Caki2 (cell line): ENCODE measurements around the gene PIP5K1B. TPM values are rescaled to one million over a fixed set of nuclear protein-coding genes. Genes with fewer than 3 reads are reported as not detected.

Source experiments
- DNase-seq: peaks from one replicate; pipeline ENCODE4 v3.0.0-alpha.2; 2015; ENCODE audit warnings: low read depth
- in situ Hi-C: cut with HindIII; loops from 2 replicates; pipeline ENCODE4 v1.10.0; 2016; ENCODE audit warnings: low sequenced_read_pairs, low pct_unique_long_range_greater_than_20kb, mixed read lengths
- total RNA-seq: library from RNA; depleted of rRNA; stranded (reverse); fragments of >200 nt; shearing (Covaris generic); gene quantifications from 2 replicates; pipeline ENCODE4 v1.2.3, GENCODE V29; 2014; ENCODE audit warnings: low replicate concordance

Gene PIP5K1B
- total RNA-seq, 1 experiment from 2014 or later: not detected

GRCh38 chr9:68912561-68912960 lies 207.5 kb downstream of the PIP5K1B start:
- no peak for DNase-seq
- in situ Hi-C loops: no loop called here

GRCh38 chr9:68913054-68913453 lies 208.0 kb downstream of the PIP5K1B start:
- in situ Hi-C loops: no loop called here
- DNase-seq: no peak

GRCh38 chr9:68914751-68915150 lies 209.7 kb downstream of the PIP5K1B start:
- in situ Hi-C loops: no loop called here
- no peak for DNase-seq

DNA sequence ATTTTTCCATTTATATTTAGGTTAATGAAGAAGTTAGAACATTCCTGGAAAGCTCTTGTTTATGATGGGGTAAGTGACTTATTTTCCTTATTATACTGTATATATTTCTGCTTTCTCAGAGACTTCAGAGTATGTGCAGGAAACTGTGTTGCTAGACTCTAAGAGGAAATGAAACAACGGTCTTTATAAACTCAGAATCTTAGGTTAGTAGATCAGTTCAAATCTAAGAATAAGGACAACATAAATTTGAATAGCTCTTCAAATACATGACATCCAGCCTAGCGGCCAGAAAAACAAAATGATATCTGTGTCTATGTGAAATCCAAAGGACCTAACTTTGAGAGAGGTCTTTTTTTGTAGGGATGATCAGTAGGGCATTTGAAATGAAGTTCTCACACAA lies 214.6 kb downstream of the PIP5K1B start:
- no peak for DNase-seq
- in situ Hi-C loops: no loop called here

DNA sequence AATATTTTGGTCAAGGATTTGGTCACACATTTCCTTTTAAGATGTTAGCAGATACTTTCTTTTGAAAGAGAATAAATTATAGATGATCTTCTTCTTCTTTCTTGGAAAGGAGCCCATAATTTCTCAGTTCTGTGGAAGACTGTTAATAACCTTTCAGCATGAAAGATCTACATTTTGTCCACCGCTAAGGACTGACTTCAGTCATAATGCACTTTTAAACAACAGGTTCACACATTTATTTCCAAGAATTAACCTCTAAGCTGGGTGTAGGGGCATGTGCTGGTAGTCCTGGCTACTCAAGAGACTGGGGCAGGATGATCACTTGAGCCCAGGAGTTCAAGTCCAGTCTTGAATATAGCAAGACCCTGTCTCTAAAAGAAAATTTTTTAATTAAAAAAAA lies 215.9 kb downstream of the PIP5K1B start:
- DNase-seq: no peak
- in situ Hi-C loops: no loop called here

DNA sequence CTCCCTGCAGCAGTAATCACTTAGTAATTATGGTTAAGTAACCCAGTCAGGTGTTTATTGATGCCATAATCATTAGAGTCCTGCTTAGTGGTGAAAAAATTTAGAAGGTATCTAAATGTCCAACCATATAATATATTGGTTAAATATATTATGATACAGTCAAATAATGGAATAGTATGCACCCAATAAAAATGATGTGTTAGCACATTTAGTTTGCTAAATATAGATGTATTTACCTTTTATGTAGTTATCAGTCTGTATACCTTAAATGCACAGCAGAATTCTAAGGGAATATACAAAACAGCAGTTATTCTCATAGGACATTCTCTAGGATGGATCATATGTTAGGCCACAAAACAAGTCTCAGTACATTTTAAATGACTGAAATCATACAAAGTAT lies 218.4 kb downstream of the PIP5K1B start:
- in situ Hi-C loops: no loop called here
- no peak for DNase-seq

DNA sequence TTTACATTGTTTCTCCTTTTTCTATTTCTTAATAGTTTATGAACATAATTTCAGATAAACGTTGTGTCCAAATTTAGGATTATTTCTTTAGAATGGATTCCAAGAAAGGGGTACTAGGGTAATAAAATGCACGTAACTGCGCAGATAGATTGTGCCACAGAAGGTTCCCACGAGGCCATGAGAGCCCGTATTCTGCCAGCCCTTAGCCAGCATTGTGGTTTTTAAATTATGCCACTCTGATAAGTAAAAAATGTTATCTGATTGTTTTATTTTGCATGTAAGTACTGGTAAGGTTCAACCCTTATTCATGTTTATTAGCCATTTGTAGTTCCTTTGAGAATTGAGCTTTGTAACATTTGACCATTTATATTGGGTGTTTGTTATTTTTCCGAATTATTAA lies 220.1 kb downstream of the PIP5K1B start:
- in situ Hi-C loops: no loop called here
- no peak for DNase-seq

DNA sequence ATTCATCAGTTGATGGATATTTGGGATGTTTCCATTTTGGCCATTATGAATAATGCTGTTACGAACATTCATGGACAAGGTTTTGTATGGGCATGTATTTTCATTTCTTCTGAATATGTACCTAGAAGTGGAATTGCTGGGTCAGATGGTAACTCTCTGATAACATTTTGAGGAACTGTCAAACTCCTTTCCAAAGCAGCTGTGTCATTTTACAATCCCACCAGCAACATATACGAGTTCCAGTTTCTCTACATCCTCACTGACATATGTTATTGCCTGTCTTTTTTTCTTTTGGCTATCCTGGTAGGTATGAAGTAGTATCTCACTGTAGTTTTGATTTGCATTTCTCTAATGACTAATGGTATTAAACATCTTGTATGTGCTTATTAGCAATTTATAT lies 222.1 kb downstream of the PIP5K1B start:
- no peak for DNase-seq
- in situ Hi-C loops: no loop called here

- in situ Hi-C loops: no loop called here
- DNase-seq: no peak
Observed at GRCh38 chr9:68931821-68932220, 226.8 kb downstream of the PIP5K1B start.

DNA sequence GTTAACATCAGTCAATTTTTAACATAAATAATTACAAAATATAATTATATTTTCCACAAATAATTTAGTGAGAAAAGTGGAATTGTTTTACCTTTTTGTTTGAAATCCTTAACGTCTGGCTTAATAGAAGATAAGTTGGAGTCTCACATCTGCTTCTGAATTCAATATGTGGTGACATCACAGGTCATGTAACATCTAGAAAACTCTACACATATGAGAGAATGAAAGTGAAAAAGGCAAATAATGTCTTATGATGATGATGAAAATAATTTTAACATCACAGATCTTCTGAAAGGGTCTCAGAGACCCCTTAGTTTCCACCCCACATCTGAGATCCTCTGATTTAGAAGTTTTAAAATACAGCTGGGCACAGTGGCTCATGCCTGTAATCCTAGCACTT lies 227.4 kb downstream of the PIP5K1B start:
- in situ Hi-C loops: no loop called here

DNA sequence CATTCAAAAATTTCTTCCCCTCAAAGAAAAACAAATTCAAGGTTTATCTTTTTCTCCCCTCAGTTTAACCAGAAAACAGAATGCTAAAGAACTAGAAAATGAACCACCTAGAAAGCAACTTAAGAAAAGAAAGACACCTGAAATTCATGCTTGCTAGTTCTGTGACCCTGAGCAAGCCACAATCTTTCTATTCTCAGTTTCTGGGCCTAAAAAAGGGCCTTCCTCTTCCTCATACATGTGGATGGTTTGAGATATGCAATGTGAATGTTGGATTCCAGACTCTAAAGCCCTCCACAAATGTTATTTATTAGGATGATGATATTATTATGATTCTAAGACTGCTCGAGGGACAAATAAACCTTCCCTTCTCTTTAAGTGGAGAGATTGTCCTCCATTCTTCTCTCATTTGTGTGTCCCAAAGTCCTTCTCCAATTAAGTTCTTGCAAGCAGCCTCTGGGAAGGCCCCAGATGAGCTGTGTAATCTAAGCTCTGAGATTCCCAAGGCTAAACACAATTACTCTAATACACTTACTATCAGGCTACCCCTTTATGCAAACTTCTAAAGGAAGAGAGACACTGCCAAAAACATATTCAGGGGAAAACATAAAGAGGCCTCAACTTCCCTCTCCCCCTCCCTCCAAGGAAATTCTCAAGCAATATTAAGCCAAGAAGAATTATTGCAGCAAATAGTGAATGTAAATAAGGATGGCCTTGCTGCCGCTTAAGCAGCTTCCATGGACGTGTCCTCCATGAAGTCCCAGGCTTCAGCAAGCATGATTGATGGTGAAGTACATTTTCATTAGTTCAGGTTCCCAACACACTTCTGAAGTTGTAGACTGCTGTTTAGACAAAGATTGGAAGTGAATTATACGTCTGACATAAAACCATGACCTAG lies 228.6 kb downstream of the PIP5K1B start:
- in situ Hi-C loops: no loop called here
- no peak for DNase-seq

More for the DNA sequence above, 227.4 kb downstream of the PIP5K1B start:
- no peak for DNase-seq

GRCh38 chr9:68934329-68934644 lies 229.2 kb downstream of the PIP5K1B start:
- in situ Hi-C loops: no loop called here
- no peak for DNase-seq

DNA sequence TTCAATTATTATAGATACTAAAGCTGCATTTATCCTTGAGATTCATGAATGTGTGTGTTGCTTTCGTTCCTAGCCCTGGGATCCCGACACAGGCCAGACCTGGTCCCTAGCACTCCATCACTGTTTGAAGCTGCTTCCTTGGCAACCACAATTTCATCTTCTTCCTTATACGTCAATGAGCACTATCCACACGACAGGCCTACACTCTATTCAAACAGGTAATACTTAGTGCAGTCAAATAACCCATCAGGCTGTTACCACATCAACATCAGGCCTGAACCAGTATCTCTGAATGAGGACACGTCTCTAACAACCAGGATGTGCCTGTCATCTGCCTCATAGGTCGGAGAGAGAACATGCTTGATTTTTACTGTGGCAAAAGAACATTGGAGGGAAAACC lies 235.5 kb downstream of the PIP5K1B start:
- in situ Hi-C loops: no loop called here
- no peak for DNase-seq

GRCh38 chr9:68941780-68942459 lies 236.9 kb downstream of the PIP5K1B start:
- in situ Hi-C loops: no loop called here
- no peak for DNase-seq

GRCh38 chr9:68942790-68943189 lies 237.8 kb downstream of the PIP5K1B start:
- in situ Hi-C loops: no loop called here
- DNase-seq: no peak

GRCh38 chr9:68947015-68947414 lies 242.0 kb downstream of the PIP5K1B start:
- no peak for DNase-seq
- in situ Hi-C loops: no loop called here

GRCh38 chr9:68947842-68948569 lies 243.0 kb downstream of the PIP5K1B start:
- in situ Hi-C loops: no loop called here
- DNase-seq: no peak

- DNase-seq: no peak
- in situ Hi-C loops: no loop called here
Observed at GRCh38 chr9:68949271-68950000, 244.4 kb downstream of the PIP5K1B start.

- no peak for DNase-seq
- in situ Hi-C loops: no loop called here
Observed at GRCh38 chr9:68950188-68950587, 245.1 kb downstream of the PIP5K1B start.
